Smooth muscle cell of the brain vasculature (primary cell): ENCODE data around the gene SELE.

Experiments used
- DNase-seq: peaks from one replicate; pipeline ENCODE4 v3.0.0-alpha.2; 2012; ENCODE audit warnings: low read depth, low spot score

SELE gene, protein sequence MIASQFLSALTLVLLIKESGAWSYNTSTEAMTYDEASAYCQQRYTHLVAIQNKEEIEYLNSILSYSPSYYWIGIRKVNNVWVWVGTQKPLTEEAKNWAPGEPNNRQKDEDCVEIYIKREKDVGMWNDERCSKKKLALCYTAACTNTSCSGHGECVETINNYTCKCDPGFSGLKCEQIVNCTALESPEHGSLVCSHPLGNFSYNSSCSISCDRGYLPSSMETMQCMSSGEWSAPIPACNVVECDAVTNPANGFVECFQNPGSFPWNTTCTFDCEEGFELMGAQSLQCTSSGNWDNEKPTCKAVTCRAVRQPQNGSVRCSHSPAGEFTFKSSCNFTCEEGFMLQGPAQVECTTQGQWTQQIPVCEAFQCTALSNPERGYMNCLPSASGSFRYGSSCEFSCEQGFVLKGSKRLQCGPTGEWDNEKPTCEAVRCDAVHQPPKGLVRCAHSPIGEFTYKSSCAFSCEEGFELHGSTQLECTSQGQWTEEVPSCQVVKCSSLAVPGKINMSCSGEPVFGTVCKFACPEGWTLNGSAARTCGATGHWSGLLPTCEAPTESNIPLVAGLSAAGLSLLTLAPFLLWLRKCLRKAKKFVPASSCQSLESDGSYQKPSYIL

DNA sequence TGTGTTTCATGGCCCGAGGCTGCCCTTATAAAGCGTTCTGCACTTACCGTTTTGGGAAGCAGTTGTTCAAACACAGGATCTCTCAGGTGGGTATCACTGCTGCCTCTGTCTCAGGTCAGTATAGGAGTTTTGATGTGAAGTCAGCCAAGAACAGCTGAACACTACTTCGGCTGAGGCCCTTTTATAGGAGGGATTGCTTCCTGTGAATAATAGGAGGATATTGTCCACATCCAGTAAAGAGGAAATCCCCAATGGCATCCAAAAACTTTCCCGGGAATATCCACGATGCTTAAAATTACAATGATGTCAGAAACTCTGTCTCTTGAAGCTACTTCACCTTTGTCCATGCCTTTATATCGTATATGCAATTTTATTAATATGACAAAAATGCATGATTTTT, at the start of gene SELE:
Gene SELE, minus strand, starts transcription at position 156 of the 400 bp plus-strand sequence. CDS start 467 bp downstream, outside the sequence.
- no peak for DNase-seq

DNA sequence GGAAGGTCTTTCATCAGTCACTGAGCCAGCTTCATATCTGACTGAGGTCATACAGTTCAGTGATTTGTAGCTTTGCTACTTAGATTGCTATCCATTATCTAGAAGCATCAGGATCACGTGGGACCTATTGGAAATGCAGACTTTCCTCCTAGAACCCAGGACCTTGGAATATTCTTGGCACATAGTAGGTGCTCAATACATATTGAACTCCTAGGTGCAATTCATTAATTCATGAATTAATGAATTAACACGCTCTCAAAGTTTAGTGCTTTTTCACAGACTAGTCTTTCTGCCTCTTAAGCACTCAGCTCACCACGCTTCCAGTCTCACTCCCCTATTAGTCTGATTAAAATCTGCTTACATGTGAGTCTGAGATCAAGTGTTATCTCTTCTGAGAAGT, 48.7 kb upstream of the SELE start:
- DNase-seq = no peak

DNA sequence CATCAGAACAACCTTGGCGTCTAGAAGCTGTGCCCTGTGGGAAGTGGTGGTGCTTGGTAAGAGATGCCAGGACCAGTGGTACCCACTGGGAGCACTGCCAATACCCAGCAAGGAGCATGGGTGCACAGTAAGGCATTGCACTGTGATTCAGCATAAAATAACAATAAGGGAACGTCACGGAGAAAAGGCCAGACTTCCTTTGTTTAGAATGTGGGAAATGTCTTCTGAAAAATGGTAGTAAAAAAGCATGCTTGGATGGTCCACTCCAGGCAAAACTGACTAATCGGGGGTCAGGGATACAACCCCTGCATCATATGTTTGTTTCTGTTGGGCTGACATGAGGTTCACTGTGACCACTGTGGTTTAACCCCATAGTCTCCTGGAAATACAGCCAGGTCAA, 46.1 kb upstream of the SELE start:
- peak; percentile 62 for DNase-seq

DNA sequence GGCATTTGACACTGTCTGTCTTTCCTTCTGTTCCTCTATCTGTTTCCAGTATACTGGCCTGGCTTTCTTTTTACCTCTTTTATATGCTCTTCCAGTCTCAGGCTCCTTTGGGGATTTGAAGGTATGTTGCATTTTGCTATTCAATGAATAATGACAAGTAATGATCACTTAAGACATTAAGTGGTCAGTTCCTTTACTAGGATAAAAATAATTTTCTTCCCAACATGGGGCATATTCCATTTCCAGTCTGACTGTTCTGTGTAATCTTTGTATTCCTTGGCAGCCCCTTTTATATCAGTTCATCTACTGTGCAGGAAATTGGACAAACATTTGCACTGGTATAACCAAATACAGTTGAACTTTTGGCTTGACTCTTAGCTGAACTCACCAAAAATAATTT, 45.3 kb upstream of the SELE start:
- DNase-seq = no peak

DNA sequence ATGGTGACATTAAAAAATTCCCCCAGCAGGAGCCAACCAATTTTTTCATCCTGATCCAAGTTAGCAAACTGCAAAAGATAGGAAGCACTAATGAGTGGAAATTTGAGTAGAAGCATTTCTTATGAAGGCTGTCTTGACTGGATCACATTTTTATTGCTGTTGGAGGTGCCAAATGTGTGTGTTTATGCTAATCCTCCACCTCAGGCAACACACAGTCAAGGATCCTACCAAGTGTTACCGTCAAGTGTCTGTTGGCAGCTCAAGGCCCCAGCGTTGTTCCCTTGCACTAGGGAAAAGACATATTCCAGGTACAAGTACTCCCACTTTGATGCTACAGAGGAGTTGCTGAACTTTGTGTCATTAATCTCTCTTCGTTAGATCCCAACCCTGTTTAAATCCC, 42.6 kb upstream of the SELE start:
- no peak for DNase-seq

DNA sequence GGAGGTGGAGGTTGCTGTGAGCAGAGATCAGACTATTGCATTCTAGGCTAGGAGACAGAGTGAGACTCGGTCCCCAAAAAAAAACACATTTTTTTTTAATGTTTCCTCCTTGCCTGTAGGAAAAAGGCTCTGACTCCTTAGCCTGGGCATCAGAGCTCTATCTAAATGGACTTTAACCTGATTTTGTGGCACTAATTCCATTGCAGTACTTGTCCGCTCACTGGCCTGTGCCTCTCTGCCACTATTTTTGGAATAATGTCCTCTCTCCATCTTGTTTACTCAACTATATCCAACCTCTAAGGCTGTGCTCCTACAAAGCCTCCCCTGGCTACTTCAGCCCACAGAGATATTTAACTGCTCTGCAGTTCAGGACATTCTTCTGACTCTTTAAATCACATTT, 34.3 kb upstream of the SELE start:
- DNase-seq = no peak

DNA sequence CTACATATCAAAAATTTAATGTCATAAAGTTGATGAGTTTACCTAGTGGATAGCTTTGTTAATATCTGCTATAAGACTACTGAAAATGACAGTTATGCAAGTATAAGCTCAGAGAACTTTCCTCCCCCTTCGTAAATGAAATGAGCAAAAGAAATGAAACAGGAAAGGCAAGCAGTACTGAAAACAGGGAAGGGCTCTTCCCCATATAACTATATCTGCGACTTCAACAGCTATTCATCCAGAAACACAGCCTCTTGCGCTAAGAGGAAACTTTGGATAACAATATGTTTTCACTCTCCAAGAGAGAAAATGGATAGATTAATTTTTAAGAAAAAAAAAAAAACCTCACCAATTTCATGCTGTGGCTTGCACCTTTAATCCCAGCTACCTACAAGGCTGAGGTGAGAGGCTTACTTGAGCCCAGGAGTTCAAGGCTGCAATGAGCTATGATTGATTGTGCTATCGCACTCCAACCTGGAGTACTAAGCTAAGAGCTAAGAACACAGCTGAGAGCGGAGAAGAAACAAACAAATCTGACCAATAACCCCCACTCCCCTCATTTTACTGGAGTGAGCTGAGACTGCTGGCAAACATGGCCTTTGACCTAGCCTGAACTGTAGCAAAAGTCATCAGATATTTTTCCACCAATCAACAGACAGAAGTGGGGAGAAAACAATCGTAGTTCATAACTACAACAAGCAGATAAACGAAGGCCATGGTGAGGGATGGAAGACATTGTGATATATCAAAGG, 31.9 kb upstream of the SELE start:
- DNase-seq = no peak

DNA sequence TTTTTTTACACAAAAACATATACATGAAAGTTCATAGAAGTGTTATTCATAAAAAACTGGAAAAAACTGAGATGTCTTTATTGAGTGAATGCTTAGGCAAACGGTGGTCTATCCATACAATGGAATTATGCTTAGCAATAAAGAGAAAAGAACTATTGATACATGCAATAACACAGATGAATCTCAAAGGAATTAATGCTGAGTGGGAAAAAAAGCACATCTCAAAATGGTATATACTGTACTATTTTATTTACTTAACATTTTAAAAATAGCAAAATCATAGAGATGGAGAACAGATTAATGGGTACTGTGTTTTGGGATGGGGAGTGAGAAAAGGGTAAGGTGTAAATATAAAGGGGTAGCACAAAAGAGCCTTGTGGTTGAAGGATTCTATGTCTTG, 31.0 kb upstream of the SELE start:
- no peak for DNase-seq

DNA sequence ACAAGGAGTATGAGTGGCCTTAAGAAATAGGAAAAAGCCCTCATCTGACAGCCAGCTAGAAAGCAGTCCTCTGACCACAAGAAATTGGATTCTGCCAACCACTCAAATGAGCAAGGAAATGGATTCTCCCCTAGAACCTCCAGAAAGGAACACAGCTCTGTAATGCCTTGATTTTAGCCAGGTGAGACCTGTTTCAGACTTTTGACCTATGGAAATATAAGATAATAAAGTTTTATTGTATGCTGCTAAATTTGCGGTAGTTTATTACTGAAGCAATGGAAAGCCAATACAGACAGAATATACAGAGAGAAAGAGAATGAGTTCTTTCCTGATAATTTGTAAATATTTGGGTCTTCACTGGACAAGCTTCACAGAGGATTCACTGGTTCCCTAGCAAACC, 28.8 kb upstream of the SELE start:
- DNase-seq = no peak

DNA sequence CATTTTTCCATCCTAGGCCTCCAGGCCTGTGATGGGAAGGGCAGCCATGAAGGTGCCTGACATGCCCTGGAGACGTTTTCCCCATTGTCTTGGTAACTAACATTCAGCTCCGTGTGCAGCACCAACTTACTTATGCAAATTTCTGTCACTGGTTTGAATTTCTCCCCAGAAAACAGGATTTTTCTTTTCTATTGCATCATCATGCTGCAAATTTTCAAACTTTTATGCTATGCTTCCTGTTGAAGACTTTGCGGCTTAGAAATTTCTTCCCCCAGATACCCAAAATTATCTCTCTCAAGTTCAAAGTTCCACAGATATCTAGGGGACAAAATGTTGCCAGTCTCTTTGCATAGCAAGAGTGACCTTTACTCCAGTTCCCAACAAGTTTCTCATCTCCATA, 25.2 kb upstream of the SELE start:
- no peak for DNase-seq

DNA sequence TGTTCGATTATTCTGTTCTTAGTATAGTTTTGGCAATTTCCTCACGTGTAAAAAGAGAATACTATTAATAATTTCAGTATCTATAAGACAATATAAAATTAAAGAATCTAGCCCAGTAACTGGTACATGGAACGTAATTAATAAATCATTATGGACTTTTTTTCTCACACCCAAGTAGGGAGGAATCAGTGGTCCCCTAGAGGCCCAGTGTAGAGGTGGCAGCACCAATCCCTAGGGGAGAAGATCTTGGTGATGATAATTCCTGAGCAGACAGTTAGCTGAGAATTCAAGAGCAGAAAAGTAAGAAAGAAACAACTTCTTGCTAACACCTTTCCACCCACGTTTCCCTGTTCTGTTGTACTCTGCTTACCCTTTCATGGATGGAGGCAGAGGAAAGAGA, 19.7 kb upstream of the SELE start:
- DNase-seq = no peak

DNA sequence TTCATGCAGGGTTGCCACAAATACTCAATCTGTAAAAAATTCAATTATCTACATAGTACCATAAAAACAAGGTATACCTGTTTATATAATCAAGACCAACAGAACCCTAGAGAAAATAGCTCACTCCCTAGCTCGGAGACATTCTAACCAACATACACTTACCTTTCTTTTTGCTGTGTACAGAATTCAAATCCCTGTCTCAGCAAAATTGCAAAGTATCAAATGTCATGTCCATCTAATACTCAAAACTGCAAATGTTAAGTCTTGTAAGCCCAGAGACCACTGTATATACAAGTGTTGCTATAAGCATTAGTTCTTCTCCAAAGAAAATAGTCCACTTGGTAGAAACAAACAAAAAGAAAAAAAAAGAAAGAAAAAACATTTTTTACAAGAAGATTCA, 16.2 kb upstream of the SELE start:
- no peak for DNase-seq

DNA sequence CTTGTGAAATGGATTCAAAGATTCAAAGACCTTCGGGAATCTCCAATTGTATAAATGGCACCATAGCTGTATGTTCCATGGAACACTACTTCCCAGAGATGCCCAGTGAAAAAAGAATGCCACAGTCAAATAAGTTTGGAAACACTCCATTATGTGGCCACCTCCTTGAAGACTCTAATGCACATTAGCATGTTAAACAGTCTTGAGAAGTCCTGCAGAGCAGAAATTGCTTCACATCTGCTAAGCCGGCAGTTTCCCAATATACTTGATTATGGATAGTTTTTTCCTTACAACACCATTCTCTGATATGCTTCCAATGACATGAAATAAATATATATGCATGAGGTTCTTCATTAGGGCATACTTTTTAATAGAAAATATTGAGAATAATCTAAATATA, 12.7 kb upstream of the SELE start:
- no peak for DNase-seq

DNA sequence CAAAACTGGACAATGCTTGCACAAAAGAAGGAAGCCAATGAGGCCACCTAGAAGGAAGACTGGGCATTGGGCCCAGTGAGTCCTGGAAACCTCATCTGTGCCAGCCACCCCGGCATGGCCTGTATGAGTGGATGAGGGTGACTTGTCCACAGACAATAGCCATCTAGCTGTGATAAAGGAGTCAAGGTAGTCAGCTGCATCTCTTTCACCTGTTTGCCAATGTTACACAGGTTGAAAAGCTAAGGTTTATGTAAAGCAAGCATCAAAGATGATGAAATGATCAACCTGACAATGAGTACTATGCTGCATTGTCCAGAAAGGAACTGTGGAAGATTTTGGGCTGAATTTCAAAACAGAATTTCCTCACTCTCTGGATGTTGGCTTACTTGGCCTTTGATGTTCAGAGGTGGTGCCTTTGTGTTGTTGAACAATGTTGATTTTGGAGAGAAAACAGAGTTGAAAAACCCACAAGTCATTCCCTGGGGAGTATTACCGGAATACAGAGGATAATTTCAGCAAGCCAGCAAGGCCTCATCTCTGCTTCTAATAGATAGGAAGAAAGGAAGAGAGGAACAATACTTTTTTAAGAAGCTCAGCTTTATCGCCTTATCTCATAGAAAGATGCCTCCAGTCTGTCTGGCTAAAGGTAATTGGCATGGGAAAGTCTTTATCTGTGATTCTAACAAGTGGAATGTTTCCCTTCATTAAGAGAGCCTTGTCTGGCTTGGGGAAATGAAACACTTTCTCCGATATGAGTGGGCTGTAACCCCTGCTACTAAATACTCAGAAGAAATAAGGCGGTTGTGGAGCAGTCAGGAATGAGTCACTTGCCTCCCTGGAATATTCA, 11.4 kb upstream of the SELE start:
- peak; percentile 79 for DNase-seq

DNA sequence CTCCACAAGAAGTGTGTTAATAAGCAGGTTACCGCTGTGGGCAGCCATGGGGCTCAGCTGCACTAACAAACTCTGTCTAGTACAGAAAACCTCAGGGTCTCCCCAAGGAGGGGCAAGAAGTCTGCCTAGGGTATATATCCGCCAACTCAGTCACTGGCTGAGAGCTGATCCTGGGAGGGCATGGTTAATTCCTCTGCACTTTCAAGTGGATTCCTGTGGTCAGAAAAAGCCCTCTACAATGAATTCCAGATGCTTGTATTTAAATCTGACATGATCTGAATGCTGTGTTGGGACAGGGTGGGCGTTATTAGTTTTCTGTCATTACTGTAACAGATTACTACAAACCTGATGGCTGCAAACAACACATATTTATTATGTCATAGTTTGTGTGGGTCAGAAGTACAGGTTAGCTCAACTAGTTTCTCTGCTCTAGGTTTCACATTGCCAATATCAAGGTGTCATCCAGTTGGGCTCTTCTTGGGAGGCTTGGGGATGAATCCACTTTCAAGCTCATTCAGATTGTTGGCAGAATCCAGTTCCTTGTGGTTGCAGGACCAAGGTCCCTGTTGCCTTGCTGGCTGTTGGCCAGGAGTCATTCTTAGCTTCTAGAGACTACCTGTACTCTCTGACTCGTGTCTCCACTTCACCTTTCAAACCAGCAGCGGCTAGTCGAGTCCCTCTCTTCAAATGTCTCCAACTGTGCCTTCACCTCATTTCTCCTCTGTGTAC, 8.0 kb upstream of the SELE start:
- peak; percentile 81 for DNase-seq

DNA sequence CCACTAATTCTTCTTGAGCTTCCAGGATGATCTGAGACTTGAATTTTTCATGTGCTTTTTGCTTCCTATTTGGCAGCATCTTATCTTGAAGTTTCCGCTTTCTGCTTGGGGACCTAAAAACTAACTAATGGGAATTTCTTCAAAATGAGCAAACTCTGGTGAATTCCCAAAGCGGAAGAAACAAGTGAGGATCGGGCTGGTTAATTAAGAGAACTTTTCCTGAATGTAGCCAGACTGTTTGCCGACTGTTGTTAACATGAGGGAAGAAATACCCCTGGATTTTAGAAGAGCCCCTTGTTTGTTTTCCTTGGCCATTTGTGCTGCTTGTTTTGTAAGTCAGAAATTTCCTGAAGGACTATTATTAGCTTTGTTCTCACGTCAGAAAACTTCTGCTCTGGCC, 6.1 kb upstream of the SELE start:
- DNase-seq = no peak

DNA sequence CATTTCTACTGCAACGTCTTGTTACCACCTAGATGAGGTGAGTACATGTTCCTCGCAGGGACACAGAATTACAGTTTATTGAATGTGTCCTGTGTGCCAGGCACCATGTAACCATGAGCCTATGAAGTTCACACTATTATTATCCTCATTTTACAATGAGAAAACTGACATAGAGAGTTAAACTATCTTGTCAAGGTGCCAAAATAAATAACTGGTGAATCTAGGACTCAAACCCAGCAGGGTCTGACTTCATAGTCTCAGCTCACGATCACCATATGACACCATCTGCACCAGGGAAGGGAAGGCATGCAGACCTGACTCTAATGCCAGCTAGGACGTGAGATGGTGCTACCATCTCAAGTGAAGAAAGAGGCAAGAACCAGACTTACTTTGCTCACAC, 2.4 kb downstream of the SELE start:
- DNase-seq = no peak

DNA sequence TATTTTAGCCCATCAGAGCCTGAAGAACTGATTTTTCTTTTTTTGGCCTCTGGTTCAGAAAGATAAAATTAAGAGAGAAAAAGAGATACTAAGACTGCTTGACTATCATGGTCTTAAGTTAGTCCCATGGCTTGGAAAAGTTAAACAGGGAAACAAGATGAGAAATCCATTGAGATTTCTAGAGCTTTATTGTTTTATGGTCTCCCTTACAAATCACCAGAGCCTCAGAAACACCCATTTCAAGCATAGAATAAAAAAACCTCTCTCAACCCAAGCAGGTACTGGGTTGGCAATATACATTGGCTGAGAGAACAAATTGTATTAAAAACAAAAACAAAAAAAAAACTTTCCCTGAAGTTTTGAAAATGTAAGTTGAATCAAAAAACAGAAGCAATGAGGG, 3.9 kb downstream of the SELE start:
- DNase-seq = no peak

DNA sequence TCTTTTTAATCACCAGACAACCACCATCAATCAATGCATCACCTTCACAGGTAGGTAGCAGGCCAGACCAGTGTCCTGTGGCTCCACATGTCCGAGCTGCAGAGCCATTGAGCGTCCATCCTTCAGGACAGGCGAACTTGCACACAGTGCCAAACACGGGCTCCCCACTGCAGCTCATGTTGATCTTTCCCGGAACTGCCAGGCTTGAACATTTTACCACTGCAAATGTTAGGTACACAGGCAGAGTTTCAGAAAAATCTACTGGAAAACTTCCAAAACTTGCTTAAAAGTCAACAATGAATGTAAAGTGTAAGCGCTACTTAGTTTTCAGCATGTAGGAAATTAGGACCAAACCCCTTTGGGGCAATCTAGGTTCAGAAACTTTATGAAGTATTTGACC, 6.6 kb downstream of the SELE start:
- no peak for DNase-seq

DNA sequence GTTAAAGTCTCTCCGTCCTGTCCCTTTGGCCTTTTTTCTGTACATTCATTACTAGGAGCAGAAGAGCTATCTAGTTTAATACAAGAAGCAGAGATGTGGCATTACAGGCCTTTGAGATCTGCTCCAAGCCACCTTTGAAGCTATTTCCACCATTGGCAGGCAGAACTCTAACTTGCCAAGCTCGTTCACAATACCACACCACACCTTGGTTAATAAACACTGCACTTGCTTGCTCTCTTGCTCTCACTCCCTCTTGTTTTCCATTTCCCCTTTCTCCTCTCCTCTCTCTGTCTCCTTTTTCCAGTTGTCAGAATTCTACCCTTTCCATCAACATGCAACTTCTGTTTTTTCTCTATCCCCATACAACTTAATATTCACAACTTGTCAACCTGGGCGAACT, 7.0 kb downstream of the SELE start:
- no peak for DNase-seq

DNA sequence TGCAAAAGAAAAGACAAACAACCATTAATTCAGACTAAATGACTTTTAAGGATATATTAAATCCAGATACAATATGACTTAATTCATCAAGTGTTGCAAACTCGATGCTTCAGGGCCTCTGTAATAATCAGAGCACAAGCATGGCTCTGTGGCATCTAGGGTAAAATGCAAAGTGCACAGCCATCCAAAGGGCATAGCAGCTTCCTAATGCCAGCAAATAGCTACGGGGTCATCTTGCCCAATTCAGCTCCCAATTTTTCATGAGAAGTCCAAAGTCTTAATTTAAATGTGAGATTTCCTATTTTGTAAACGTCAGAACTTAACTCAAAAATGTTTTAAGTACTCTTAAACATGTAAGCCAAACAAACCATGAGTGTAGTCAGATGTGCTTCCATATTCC, 7.9 kb downstream of the SELE start:
- no peak for DNase-seq
